ENCODE results near the gene SLC5A11. TPM values are rescaled to one million over a fixed set of nuclear protein-coding genes. Genes with fewer than 3 reads are reported as not detected.

SLC5A11 gene
- total RNA-seq, 1 donor from 2014 or later: 0.27 TPM

- Histone ChIP-seq H3K27me3 (ENCODE audit: low read depth) (no peaks in the 10 kb centered on the region), H3K4me1 (no peaks in the 10 kb centered on the region), H3K9me3 (no peaks in the 10 kb centered on the region), H3K36me3 (peaks cover 57% of the 10 kb centered on the region), H3K4me3 (no peak overlapping the region), H3K27ac (no peak overlapping the region)
- TF ChIP-seq CTCF (IDR thresholded peaks at IDR 0.05): no peak
- ATAC-seq: no peak
- DNase-seq: no peak
- intact Hi-C loops (cut with DNase I): no loop called here
These were observed 72.1 kb downstream of the SLC5A11 start for GRCh38 chr16:24917891-24918290.

GRCh38 chr16:24918641-24919040 lies 72.9 kb downstream of the SLC5A11 start:
- Histone ChIP-seq H3K4me3 (no peak overlapping the region), H3K27me3 (ENCODE audit: low read depth) (no peaks in the 10 kb centered on the region), H3K4me1 (no peaks in the 10 kb centered on the region), H3K36me3 (peaks cover 62% of the 10 kb centered on the region), H3K9me3 (no peaks in the 10 kb centered on the region), H3K27ac (no peak overlapping the region)
- no peak for TF ChIP-seq CTCF (IDR thresholded peaks at IDR 0.05)
- ATAC-seq (no peak), DNase-seq (no peak)
- intact Hi-C loops (cut with DNase I): no loop called here

- no peak for TF ChIP-seq CTCF (IDR thresholded peaks at IDR 0.05)
- Histone ChIP-seq H3K9me3 (no peaks in the 10 kb centered on the region), H3K27me3 (ENCODE audit: low read depth) (no peaks in the 10 kb centered on the region), H3K27ac (no peak overlapping the region), H3K36me3 (peaks cover 63% of the 10 kb centered on the region), H3K4me3 (no peak overlapping the region), H3K4me1 (no peaks in the 10 kb centered on the region)
- ATAC-seq (no peak), DNase-seq (no peak)
- intact Hi-C loops (cut with DNase I): no loop called here
These were observed 73.8 kb downstream of the SLC5A11 start for GRCh38 chr16:24919536-24919935.

GRCh38 chr16:24920568-24920967 lies 74.8 kb downstream of the SLC5A11 start:
- DNase-seq (no peak), ATAC-seq (no peak)
- H3K27ac ChIP-seq: no peak overlapping the region
- H3K9me3 ChIP-seq: no peaks in the 10 kb centered on the region
- no peak for TF ChIP-seq CTCF (IDR thresholded peaks at IDR 0.05)
- no peaks in the 10 kb centered on the region for H3K27me3 ChIP-seq (ENCODE audit: low read depth)
- H3K4me3 ChIP-seq: no peak overlapping the region
- intact Hi-C loops (cut with DNase I): no loop called here
- H3K4me1 ChIP-seq: no peaks in the 10 kb centered on the region
- peaks cover 73% of the 10 kb centered on the region for H3K36me3 ChIP-seq

GRCh38 chr16:24921229-24921628 lies 75.5 kb downstream of the SLC5A11 start:
- no peak for TF ChIP-seq CTCF (IDR thresholded peaks at IDR 0.05)
- ATAC-seq (no peak), DNase-seq (no peak)
- no peak overlapping the region for H3K4me3 ChIP-seq
- no peaks in the 10 kb centered on the region for H3K4me1 ChIP-seq
- no peaks in the 10 kb centered on the region for H3K27me3 ChIP-seq (ENCODE audit: low read depth)
- intact Hi-C loops (cut with DNase I): no loop called here
- no peak overlapping the region for H3K27ac ChIP-seq
- H3K9me3 ChIP-seq: no peaks in the 10 kb centered on the region
- peaks cover 75% of the 10 kb centered on the region for H3K36me3 ChIP-seq

GRCh38 chr16:24925163-24925562 lies 79.4 kb downstream of the SLC5A11 start:
- Histone ChIP-seq H3K27ac (no peak overlapping the region), H3K9me3 (no peaks in the 10 kb centered on the region), H3K4me3 (no peak overlapping the region), H3K27me3 (ENCODE audit: low read depth) (no peaks in the 10 kb centered on the region), H3K4me1 (no peaks in the 10 kb centered on the region), H3K36me3 (peaks cover 77% of the 10 kb centered on the region)
- no peak for DNase-seq
- intact Hi-C loops (cut with DNase I): no loop called here
- no peak for ATAC-seq
- no peak for TF ChIP-seq CTCF (IDR thresholded peaks at IDR 0.05)

Measured in lower lobe of right lung (tissue), 2 donors.